ENCODE measurements around the gene ZBTB9. TPM values are rescaled to one million over a fixed set of nuclear protein-coding genes. Genes with fewer than 3 reads are reported as not detected.

Gene ZBTB9
- total and polyA plus RNA-seq, 2 donors (not counting 1 experiment from before 2014, with no cell fraction given): 2.9 to 11.8 TPM

GRCh38 chr6:33467091-33467490, 12.7 kb downstream of the ZBTB9 start:
- Histone ChIP-seq H3K27ac (ENCODE audit: low read length in 2 of 2) (no peak overlapping the region), H4K20me1 (ENCODE audit: control insufficient read depth, insufficient read depth, low read length, poor library complexity, severe bottlenecking) (no peaks in the 10 kb centered on the region), H3K4me1 (ENCODE audit: control insufficient read depth in 2 of 2, insufficient read depth in 2 of 2, low read length in 2 of 2) (no peaks in the 10 kb centered on the region), H3K27me3 (replicated peaks in 1 of 4; ENCODE audit: control extremely low read depth in 1 of 4, control insufficient read depth in 3 of 4, insufficient read depth in 4 of 4, low read length in 3 of 4) (peaks cover 0 to 2% (median 0%) of the 10 kb centered on the region in 4 experiments), H3K9ac (ENCODE audit: low read length) (no peak overlapping the region), H3K4me2 (replicated peaks; ENCODE audit: low read depth, low read length, poor library complexity, severe bottlenecking) (no peak overlapping the region), H3K9me3 (ENCODE audit: control extremely low read depth in 1 of 3, control insufficient read depth in 2 of 3, insufficient read depth in 1 of 3, low read length in 2 of 3) (peaks cover 0 to 3% (median 0%) of the 10 kb centered on the region in 3 donors), H3K36me3 (replicated peaks in 1 of 2; ENCODE audit: control extremely low read depth in 1 of 2, control insufficient read depth in 1 of 2, extremely low read depth in 1 of 2, insufficient read depth in 2 of 2, low read length in 1 of 2) (no peaks in the 10 kb centered on the region), H3K79me2 (ENCODE audit: control insufficient read depth, insufficient read depth, low read length) (no peaks in the 10 kb centered on the region), H3K4me3 (ENCODE audit: control extremely low read depth in 1 of 5, extremely low read depth in 1 of 5, insufficient read depth in 1 of 5, low read depth in 2 of 5, low read length in 4 of 5) (no peak overlapping the region), H2AFZ (ENCODE audit: insufficient read depth, low read depth, low read length, poor library complexity, severe bottlenecking) (no peak overlapping the region)
- Mint-ChIP-seq H3K4me1 (no peaks in the 10 kb centered on the region), H3K4me3 (no peak overlapping the region), H3K27me3 (no peaks in the 10 kb centered on the region), H3K9me3 (ENCODE audit: insufficient read depth) (no peaks in the 10 kb centered on the region), H3K27ac (no peak overlapping the region)
- TF ChIP-seq CTCF (IDR thresholded peaks at IDR 0.05) (no peak), EZH2 (IDR thresholded peaks at IDR 0.05; ENCODE audit: borderline replicate concordance, insufficient read depth, low read depth, low read length, poor library complexity, severe bottlenecking) (no peak)
- WGBS (ENCODE audit: insufficient coverage): no CpG with 5 or more reads among the region's 7 CpGs
- no peak for ATAC-seq (ENCODE audit: low read depth)
- intact Hi-C loops (cut with micrococcal nuclease): no loop called here
- CTCF ChIA-PET: no interaction called here
- POLR2A ChIA-PET: no interaction called here
- DNase-seq: no peak

- Mint-ChIP-seq H3K27me3 (peaks cover 4% of the 10 kb centered on the region), H3K4me1 (no peaks in the 10 kb centered on the region), H3K27ac (no peak overlapping the region), H3K4me3 (no peak overlapping the region), H3K9me3 (ENCODE audit: insufficient read depth) (no peaks in the 10 kb centered on the region)
- H3K27ac ChIP-seq (ENCODE audit: low read length in 2 of 2): no peak overlapping the region
- H3K9me3 ChIP-seq (ENCODE audit: control extremely low read depth in 1 of 3, control insufficient read depth in 2 of 3, insufficient read depth in 1 of 3, low read length in 2 of 3): peaks cover 0 to 3% (median 0%) of the 10 kb centered on the region in 3 donors
- no peak overlapping the region for H3K4me3 ChIP-seq (ENCODE audit: control extremely low read depth in 1 of 5, extremely low read depth in 1 of 5, insufficient read depth in 1 of 5, low read depth in 2 of 5, low read length in 4 of 5)
- H3K4me1 ChIP-seq (ENCODE audit: control insufficient read depth in 2 of 2, insufficient read depth in 2 of 2, low read length in 2 of 2): no peaks in the 10 kb centered on the region
- intact Hi-C loops (cut with micrococcal nuclease): no loop called here
- no peaks in the 10 kb centered on the region for H3K27me3 ChIP-seq (replicated peaks in 1 of 4; ENCODE audit: control extremely low read depth in 1 of 4, control insufficient read depth in 3 of 4, insufficient read depth in 4 of 4, low read length in 3 of 4)
- no peak overlapping the region for H3K9ac ChIP-seq (ENCODE audit: low read length)
- DNase-seq: no peak
- ChIA-PET POLR2A (no interaction called here), CTCF (no interaction called here)
- no peak for TF ChIP-seq CTCF (IDR thresholded peaks at IDR 0.05)
- TF ChIP-seq EZH2 (IDR thresholded peaks at IDR 0.05; ENCODE audit: borderline replicate concordance, insufficient read depth, low read depth, low read length, poor library complexity, severe bottlenecking): no peak
- H2AFZ ChIP-seq (ENCODE audit: insufficient read depth, low read depth, low read length, poor library complexity, severe bottlenecking): no peak overlapping the region
- H3K79me2 ChIP-seq (ENCODE audit: control insufficient read depth, insufficient read depth, low read length): no peaks in the 10 kb centered on the region
- no peaks in the 10 kb centered on the region for H4K20me1 ChIP-seq (ENCODE audit: control insufficient read depth, insufficient read depth, low read length, poor library complexity, severe bottlenecking)
- ATAC-seq (ENCODE audit: low read depth): no peak
- WGBS (ENCODE audit: insufficient coverage): no CpG with 5 or more reads among the region's 3 CpGs
- H3K4me2 ChIP-seq (replicated peaks; ENCODE audit: low read depth, low read length, poor library complexity, severe bottlenecking): no peak overlapping the region
- no peaks in the 10 kb centered on the region for H3K36me3 ChIP-seq (replicated peaks in 1 of 2; ENCODE audit: control extremely low read depth in 1 of 2, control insufficient read depth in 1 of 2, extremely low read depth in 1 of 2, insufficient read depth in 2 of 2, low read length in 1 of 2)
These were observed 15.3 kb downstream of the ZBTB9 start for GRCh38 chr6:33469661-33470060.

Data from B cell (primary cell).